Subcutaneous abdominal adipose tissue (tissue), 5 donors: ENCODE data around the gene PITHD1.
"Not testable (repeated sequence)": the region's sequence is repeated elsewhere in the genome, so short reads cannot be mapped to it uniquely, and the experiment has no call there.

Source experiments
- H3K27ac ChIP-seq: one replicate; pipeline ENCODE4 v1.7.0; 2013; ENCODE audit warnings: low read depth, mild to moderate bottlenecking, inconsistent platforms, low read length, moderate library complexity
- H3K27me3 ChIP-seq, 5 donors: one replicate each; pipeline ENCODE4 v1.7.0; 2013; ENCODE audit warnings: low read length in 5 of 5, inconsistent platforms in 1 of 5; ENCODE audit not compliant: control insufficient read depth in 5 of 5, insufficient read depth in 4 of 5
- H3K36me3 ChIP-seq, 5 donors: one replicate each; pipeline ENCODE4 v1.7.0; 2013; ENCODE audit warnings: low read length in 5 of 5; ENCODE audit not compliant: control insufficient read depth in 5 of 5, insufficient read depth in 5 of 5
- H3K4me1 ChIP-seq, 5 donors: one replicate each; pipeline ENCODE4 v1.7.0; 2013; ENCODE audit warnings: low read length in 5 of 5, mild to moderate bottlenecking in 3 of 5, moderate library complexity in 1 of 5; ENCODE audit not compliant: control insufficient read depth in 5 of 5, insufficient read depth in 5 of 5
- H3K4me3 ChIP-seq, 5 donors: one replicate each; pipeline ENCODE4 v1.7.0; 2013; ENCODE audit warnings: low read length in 5 of 5, low read depth in 1 of 5
- H3K9ac ChIP-seq, 5 donors: one replicate each; pipeline ENCODE4 v1.7.0; 2013; ENCODE audit warnings: low read length in 5 of 5, mild to moderate bottlenecking in 4 of 5, moderate library complexity in 3 of 5
- H3K9me3 ChIP-seq, 5 donors: one replicate each; pipeline ENCODE4 v1.7.0; 2013; ENCODE audit warnings: low read length in 5 of 5; ENCODE audit not compliant: control insufficient read depth in 5 of 5
- donor health status: healthy.
- donor health status: healthy.
- donor health status: healthy.
- donor health status: healthy.
- donor health status: healthy.

The PITHD1 gene, protein sequence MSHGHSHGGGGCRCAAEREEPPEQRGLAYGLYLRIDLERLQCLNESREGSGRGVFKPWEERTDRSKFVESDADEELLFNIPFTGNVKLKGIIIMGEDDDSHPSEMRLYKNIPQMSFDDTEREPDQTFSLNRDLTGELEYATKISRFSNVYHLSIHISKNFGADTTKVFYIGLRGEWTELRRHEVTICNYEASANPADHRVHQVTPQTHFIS

GRCh38 chr1:23777979-23778814 lies at the start of gene PITHD1:
Gene PITHD1, plus strand, starts transcription at chr1:23778418. Its CDS starts 98 bp downstream, at chr1:23778516.
- H3K4me3 ChIP-seq, result peak within 1 kb of the TSS; percentile 87 to 98 (median 98)
- peaks cover 2 to 23% (median 22%) of the 10 kb centered on the region in 5 donors for H3K4me1 ChIP-seq
- H3K9me3 ChIP-seq, result no peaks in the 10 kb centered on the region
- peak within 1 kb of the TSS; percentile 85 to 90 (median 87) for H3K9ac ChIP-seq
- H3K36me3 ChIP-seq, result peaks cover 0 to 10% (median 0%) of the 10 kb centered on the region in 5 donors
- H3K27ac ChIP-seq, result peak within 1 kb of the TSS; percentile 74
- no peaks in the 10 kb centered on the region for H3K27me3 ChIP-seq

DNA sequence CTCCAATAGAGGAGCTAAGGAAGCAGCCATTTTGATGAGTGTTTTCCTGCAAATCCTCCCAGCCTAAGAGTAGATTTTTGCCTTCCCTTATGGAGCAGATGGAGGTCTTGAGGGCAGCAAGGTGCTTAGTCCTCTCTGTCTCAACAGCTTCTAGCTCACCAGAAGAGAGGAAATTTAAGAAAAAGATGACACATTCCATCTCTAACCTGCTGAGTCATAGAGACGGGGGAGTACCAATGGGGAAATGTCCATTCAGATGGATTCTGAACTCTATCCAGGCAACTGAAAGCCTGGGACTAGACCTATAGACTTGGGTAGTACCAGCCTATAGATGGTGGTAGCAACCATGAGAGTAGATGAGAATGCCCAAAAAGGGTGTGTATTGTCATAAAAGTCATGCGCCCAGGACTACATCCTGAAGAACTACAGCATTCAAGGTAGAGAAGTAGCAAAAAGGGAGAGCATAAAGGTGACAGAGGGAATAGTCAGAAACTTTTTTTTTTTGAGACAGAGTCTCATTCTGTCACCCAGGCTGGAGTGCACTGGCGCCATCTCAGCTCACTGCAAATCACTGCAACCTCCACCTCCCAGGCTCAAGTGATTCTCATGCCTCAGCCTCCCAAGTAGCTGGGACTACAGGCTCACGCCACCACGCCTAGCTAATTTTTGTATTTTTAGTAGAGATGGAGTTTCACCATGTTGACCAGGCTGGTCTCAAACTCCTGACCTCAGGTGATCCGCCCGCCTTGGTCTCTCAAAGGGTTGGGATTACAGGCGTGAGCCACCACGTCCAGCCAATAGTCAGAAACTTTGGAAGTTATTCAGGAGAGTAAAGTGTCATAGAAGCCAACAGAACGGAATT lies 45.6 kb upstream of the PITHD1 start:
- no peaks in the 10 kb centered on the region for H3K36me3 ChIP-seq

GRCh38 chr1:23733281-23733680 lies 44.9 kb upstream of the PITHD1 start:
- H3K9ac ChIP-seq, H3K36me3 ChIP-seq, H3K4me1 ChIP-seq, H3K9me3 ChIP-seq, H3K27me3 ChIP-seq, H3K27ac ChIP-seq, H3K4me3 ChIP-seq: not testable (repeated sequence)

More for the DNA sequence above, 45.6 kb upstream of the PITHD1 start:
- H3K9ac ChIP-seq, result no peak overlapping the region
- no peaks in the 10 kb centered on the region for H3K9me3 ChIP-seq
- no peak overlapping the region for H3K27ac ChIP-seq
- H3K27me3 ChIP-seq, result no peaks in the 10 kb centered on the region
- peaks cover 2 to 16% (median 10%) of the 10 kb centered on the region in 5 donors for H3K4me1 ChIP-seq
- H3K4me3 ChIP-seq, result no peak overlapping the region

- H3K9me3 ChIP-seq, result no peaks in the 10 kb centered on the region
- H3K9ac ChIP-seq, result no peak overlapping the region
- H3K36me3 ChIP-seq, result no peaks in the 10 kb centered on the region
- no peak overlapping the region for H3K4me3 ChIP-seq
- H3K4me1 ChIP-seq, result peaks cover 2 to 8% (median 5%) of the 10 kb centered on the region in 5 donors
- H3K27me3 ChIP-seq, result no peaks in the 10 kb centered on the region
- H3K27ac ChIP-seq, result no peak overlapping the region
Measured at GRCh38 chr1:23736437-23737134, 41.6 kb upstream of the PITHD1 start.

DNA sequence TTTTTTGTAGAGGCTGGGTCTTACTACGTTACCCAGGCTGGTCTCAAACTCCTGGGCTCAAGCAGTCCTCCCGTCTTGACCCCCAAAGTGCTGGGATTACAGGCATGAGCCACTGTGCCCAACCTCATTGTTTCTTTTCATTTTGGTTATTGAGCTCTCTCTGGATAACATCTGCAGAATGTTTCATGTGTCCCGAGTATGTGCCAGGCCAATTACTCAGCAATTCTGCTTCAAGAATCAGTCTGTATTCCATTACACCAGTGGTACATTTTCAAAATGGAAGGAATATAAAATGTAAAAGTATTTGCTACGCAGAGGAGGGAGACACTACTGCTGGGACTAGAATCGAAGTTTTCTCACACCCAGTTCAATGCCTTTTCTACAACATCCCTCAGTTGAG lies 36.6 kb upstream of the PITHD1 start:
- Histone ChIP-seq H3K4me3 (no peak overlapping the region), H3K36me3 (peaks cover 0 to under 1% (median 0%) of the 10 kb centered on the region in 5 donors), H3K27ac (no peak overlapping the region), H3K9ac (no peak overlapping the region), H3K27me3 (no peaks in the 10 kb centered on the region), H3K4me1 (peaks cover 2 to 28% (median 25%) of the 10 kb centered on the region in 5 donors), H3K9me3 (no peaks in the 10 kb centered on the region)

GRCh38 chr1:23742670-23743286 lies 35.4 kb upstream of the PITHD1 start:
- Histone ChIP-seq H3K4me1 (peaks cover 2 to 30% (median 25%) of the 10 kb centered on the region in 5 donors), H3K9me3 (no peaks in the 10 kb centered on the region), H3K27ac (peak overlapping the region; percentile 64), H3K9ac (peak overlapping the region; percentile 74 to 85 (median 83)), H3K4me3 (peak overlapping the region; percentile 49 to 95 (median 89)), H3K36me3 (peaks cover 0 to 5% (median 0%) of the 10 kb centered on the region in 5 donors), H3K27me3 (no peaks in the 10 kb centered on the region)

- no peaks in the 10 kb centered on the region for H3K9me3 ChIP-seq
- peak within 1 kb of the TSS; percentile 84 to 95 (median 89) for H3K4me3 ChIP-seq
- H3K36me3 ChIP-seq, result peaks cover 0 to 5% (median 0%) of the 10 kb centered on the region in 5 donors
- H3K27me3 ChIP-seq, result no peaks in the 10 kb centered on the region
- H3K4me1 ChIP-seq, result peaks cover 2 to 30% (median 25%) of the 10 kb centered on the region in 5 donors
- H3K9ac ChIP-seq, result peak within 1 kb of the TSS; percentile 74 to 88 (median 84)
- H3K27ac ChIP-seq, result peak within 1 kb of the TSS; percentile 64
Measured at GRCh38 chr1:23743287-23744152, 34.7 kb upstream of the PITHD1 start, which contains the start of gene ELOA. Gene ELOA, plus strand, starts transcription at chr1:23743471. Its CDS starts 33 bp downstream, at chr1:23743504.

GRCh38 chr1:23745515-23745914 lies 32.7 kb upstream of the PITHD1 start:
- no peak overlapping the region for H3K9ac ChIP-seq
- H3K9me3 ChIP-seq, result no peaks in the 10 kb centered on the region
- peaks cover 2 to 30% (median 25%) of the 10 kb centered on the region in 5 donors for H3K4me1 ChIP-seq
- H3K27me3 ChIP-seq, result no peaks in the 10 kb centered on the region
- peaks cover under 1 to 11% (median 8%) of the 10 kb centered on the region in 5 donors for H3K36me3 ChIP-seq
- no peak overlapping the region for H3K27ac ChIP-seq
- no peak overlapping the region for H3K4me3 ChIP-seq
